ENCODE data around the gene CCNG2.

GRCh38 chr4:77184974-77185373 is 28.0 kb downstream of the CCNG2 start:
- TF ChIP-seq CTCF (IDR thresholded peaks at IDR 0.05) = no peak
- TF ChIP-seq POLR2A (IDR thresholded peaks at IDR 0.05) = no peak

Measured in thyroid gland (tissue), 4 donors.